ENCODE measurements around the gene CD1B.
"Not testable (repeated sequence)": the region's sequence is repeated elsewhere in the genome, so short reads cannot be mapped to it uniquely, and the experiment has no call there.

The CD1B gene

GRCh38 chr1:158331481-158332150, at the start of gene CD1B:
Gene CD1B, minus strand, starts transcription at chr1:158331531. Its CDS starts 108 bp downstream, at chr1:158331423.
- DNase-seq, result no peak

GRCh38 chr1:158374860-158375259, 43.5 kb upstream of the CD1B start:
- no peak for DNase-seq

- DNase-seq, result not testable (repeated sequence)
These were observed 42.8 kb upstream of the CD1B start for GRCh38 chr1:158374101-158374500.

GRCh38 chr1:158371188-158371953, 40.0 kb upstream of the CD1B start:
- DNase-seq, result no peak

GRCh38 chr1:158366783-158367182, 35.5 kb upstream of the CD1B start:
- DNase-seq, result no peak

GRCh38 chr1:158362941-158363340, 31.6 kb upstream of the CD1B start:
- no peak for DNase-seq

GRCh38 chr1:158362482-158362881, 31.2 kb upstream of the CD1B start:
- DNase-seq, result no peak

- DNase-seq, result no peak
These were observed 26.1 kb upstream of the CD1B start for GRCh38 chr1:158357441-158357840.

- no peak for DNase-seq
These were observed 25.3 kb upstream of the CD1B start for GRCh38 chr1:158356616-158357015.

GRCh38 chr1:158355773-158356285, 24.5 kb upstream of the CD1B start:
- DNase-seq, result no peak

- no peak for DNase-seq
These were observed 22.9 kb upstream of the CD1B start for GRCh38 chr1:158354255-158354654.

GRCh38 chr1:158353303-158354075, 22.2 kb upstream of the CD1B start, which contains the start of gene CD1E:
Gene CD1E, plus strand, starts transcription at chr1:158353894. Its CDS starts 95 bp downstream, at chr1:158353989.
- DNase-seq, result no peak

GRCh38 chr1:158348946-158349345, 17.6 kb upstream of the CD1B start:
- DNase-seq, result not testable (repeated sequence)

GRCh38 chr1:158336413-158336812, 5.1 kb upstream of the CD1B start:
- DNase-seq, result not testable (repeated sequence)

GRCh38 chr1:158335213-158335532, 3.8 kb upstream of the CD1B start:
- DNase-seq, result no peak

- no peak for DNase-seq
These were observed 3.3 kb upstream of the CD1B start for GRCh38 chr1:158334526-158335212.

GRCh38 chr1:158333405-158334155, 2.2 kb upstream of the CD1B start:
- no peak for DNase-seq

- no peak for DNase-seq
These were observed 265 bp downstream of the CD1B start for GRCh38 chr1:158331106-158331425.

- DNase-seq, result no peak
These were observed 783 bp downstream of the CD1B start for GRCh38 chr1:158330391-158331105.

- no peak for DNase-seq
These were observed 1.6 kb downstream of the CD1B start for GRCh38 chr1:158329733-158330132.

GRCh38 chr1:158329300-158329699, 2.0 kb downstream of the CD1B start:
- no peak for DNase-seq

- no peak for DNase-seq
These were observed 2.9 kb downstream of the CD1B start for GRCh38 chr1:158328426-158328825.

All from CD4-positive, alpha-beta T cell treated with Interleukin-4 for 4 hours (primary cell).